ENCODE measurements around the gene JAKMIP1. TPM values are rescaled to one million over a fixed set of nuclear protein-coding genes. Genes with fewer than 3 reads are reported as not detected.

JAKMIP1 gene
- total RNA-seq, 3 donors from 2014 or later, result 0.63 to 2.1 TPM; not detected in 1

DNA sequence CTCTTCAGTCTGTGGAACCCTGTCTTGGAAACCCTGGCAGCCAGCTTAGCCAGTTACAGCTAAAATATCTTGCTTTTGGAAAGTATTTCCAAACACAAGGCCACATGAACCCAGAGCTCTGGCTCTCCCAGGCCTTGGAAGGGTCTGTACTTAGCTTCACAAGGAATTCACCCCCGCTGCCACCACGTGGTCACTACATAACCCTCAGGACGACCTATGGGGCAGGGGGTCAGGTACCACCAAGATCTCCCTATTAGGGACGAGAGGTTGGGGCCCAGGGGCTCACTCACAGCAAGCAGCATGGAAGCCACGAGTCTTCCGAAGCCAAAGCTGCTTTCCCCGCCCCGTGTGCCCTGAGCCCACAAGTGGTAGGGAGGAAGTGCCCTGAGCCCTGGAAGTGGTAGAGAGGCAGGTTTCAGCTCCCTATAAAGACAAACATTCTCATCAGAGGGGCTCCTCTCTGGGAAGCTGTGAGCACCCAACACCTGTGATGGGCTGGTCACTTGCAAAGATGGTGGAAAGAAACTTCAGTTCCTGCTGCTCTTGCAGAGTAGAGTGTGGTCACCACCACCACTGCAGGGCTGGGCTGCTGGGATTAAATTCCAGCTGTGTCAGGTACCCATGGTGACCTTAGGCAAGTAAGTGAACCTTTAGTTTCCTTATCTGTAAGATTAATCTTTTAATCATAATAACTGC lies 4.7 kb upstream of the JAKMIP1 start:
- ATAC-seq (no peak), DNase-seq (no peak)
- no peaks in the 10 kb centered on the region for H3K36me3 ChIP-seq (ENCODE audit: low read depth)
- TF ChIP-seq CTCF (IDR thresholded peaks at IDR 0.05), result no peak
- H3K4me3 ChIP-seq, result no peak overlapping the region
- no peaks in the 10 kb centered on the region for H3K9me3 ChIP-seq
- H3K4me1 ChIP-seq (ENCODE audit: low read depth), result peaks cover 2% of the 10 kb centered on the region
- intact Hi-C loops (cut with DNase I, micrococcal nuclease), result no loop called here

GRCh38 chr4:6204098-6204497 lies 3.7 kb upstream of the JAKMIP1 start:
- no peaks in the 10 kb centered on the region for H3K9me3 ChIP-seq
- intact Hi-C loops (cut with DNase I, micrococcal nuclease), result no loop called here
- no peak for TF ChIP-seq CTCF (IDR thresholded peaks at IDR 0.05)
- no peak for ATAC-seq
- DNase-seq, result no peak
- peaks cover 11% of the 10 kb centered on the region for H3K4me1 ChIP-seq (ENCODE audit: low read depth)
- H3K4me3 ChIP-seq, result no peak overlapping the region
- H3K36me3 ChIP-seq (ENCODE audit: low read depth), result no peaks in the 10 kb centered on the region

- intact Hi-C loops (cut with DNase I, micrococcal nuclease), result no loop called here
- H3K4me1 ChIP-seq (ENCODE audit: low read depth), result peaks cover 14% of the 10 kb centered on the region
- no peaks in the 10 kb centered on the region for H3K36me3 ChIP-seq (ENCODE audit: low read depth)
- H3K9me3 ChIP-seq, result no peaks in the 10 kb centered on the region
- ATAC-seq (no peak), DNase-seq (no peak)
- no peak for TF ChIP-seq CTCF (IDR thresholded peaks at IDR 0.05)
- H3K4me3 ChIP-seq, result no peak overlapping the region
Measured at GRCh38 chr4:6201580-6202091, 1.3 kb upstream of the JAKMIP1 start.

DNA sequence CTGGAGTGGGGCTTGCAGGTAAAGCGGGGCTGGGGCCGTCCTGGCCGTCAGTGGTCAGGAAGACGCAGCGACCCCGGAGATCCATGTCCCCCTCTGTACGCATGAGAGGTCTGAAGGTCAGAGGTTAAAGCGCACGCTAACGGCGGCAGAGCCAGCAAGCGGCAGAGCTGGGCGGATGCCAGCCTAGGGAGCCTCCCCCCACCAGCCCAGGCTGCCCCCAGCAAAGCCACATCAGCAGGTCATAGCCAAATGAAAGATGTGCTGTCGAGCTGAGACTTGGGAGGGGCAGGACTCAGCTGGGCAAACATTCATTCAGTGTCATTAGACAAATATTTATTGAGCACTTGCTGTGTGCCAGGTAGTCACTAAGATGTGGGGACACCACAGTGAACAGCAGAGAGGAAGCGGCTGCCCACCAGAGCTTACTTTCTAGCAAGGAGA lies 593 bp upstream of the JAKMIP1 start:
- Histone ChIP-seq H3K4me1 (ENCODE audit: low read depth) (peaks cover 14% of the 10 kb centered on the region), H3K9me3 (no peaks in the 10 kb centered on the region), H3K4me3 (no peak overlapping the region), H3K36me3 (ENCODE audit: low read depth) (no peaks in the 10 kb centered on the region)
- ATAC-seq, result peak; percentile 23
- intact Hi-C loops (cut with DNase I, micrococcal nuclease), result no loop called here
- peak in 1 of 3 donors; percentile 61 for DNase-seq
- no peak for TF ChIP-seq CTCF (IDR thresholded peaks at IDR 0.05)

DNA sequence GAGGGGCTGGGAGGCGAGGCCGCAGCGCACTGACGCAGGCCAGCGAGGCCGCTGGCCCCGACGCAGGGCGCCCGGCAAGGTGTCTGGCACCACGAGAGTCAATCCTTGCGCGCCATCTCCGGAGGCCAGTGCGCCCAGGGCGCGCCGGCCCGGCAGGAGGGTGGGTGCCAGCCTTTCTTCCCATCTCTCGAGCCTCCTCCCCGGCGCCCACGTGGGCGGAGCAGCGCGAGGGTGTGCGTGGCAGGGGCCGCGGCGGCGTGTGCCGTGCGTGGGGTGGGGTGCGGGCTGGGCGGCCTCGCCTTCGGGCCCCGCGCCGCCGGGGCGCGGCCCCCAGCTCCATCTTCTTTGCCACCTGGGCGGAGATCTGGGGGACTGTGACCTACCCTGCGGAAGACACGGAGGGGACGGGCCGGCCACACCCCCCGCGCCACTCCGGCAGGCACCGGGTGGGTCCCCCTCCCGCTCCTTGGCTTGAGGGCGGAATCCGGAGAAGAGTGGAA lies 877 bp downstream of the JAKMIP1 start:
- intact Hi-C loops (cut with DNase I, micrococcal nuclease), result no loop called here
- ATAC-seq (peak; percentile 6), DNase-seq (no peak)
- Histone ChIP-seq H3K4me1 (ENCODE audit: low read depth) (peaks cover 14% of the 10 kb centered on the region), H3K36me3 (ENCODE audit: low read depth) (no peaks in the 10 kb centered on the region), H3K4me3 (no peak overlapping the region), H3K9me3 (no peaks in the 10 kb centered on the region)
- no peak for TF ChIP-seq CTCF (IDR thresholded peaks at IDR 0.05)
